ENCODE results near the gene TMEM217.

Gene TMEM217

GRCh38 chr6:37262446-37263026, 4.6 kb upstream of the TMEM217 start:
- Histone ChIP-seq H3K27ac (ENCODE audit: low read length) (no peak overlapping the region), H3K4me2 (ENCODE audit: low read depth, low read length) (no peak overlapping the region), H3K36me3 (replicated peaks; ENCODE audit: insufficient read depth, low read length) (no peaks in the 10 kb centered on the region), H3K27me3 (replicated peaks; ENCODE audit: insufficient read depth, low read length) (no peaks in the 10 kb centered on the region), H3K79me2 (ENCODE audit: low read length) (peaks cover 48% of the 10 kb centered on the region), H3K9ac (ENCODE audit: low read length) (no peak overlapping the region), H3F3A (ENCODE audit: insufficient read depth, low read length) (peaks cover 11% of the 10 kb centered on the region), H3K4me3 (ENCODE audit: low read length) (no peak overlapping the region), H3K4me1 (ENCODE audit: low read length) (peaks cover 18% of the 10 kb centered on the region), H3K9me2 (replicated peaks; ENCODE audit: insufficient read depth, low read length) (no peaks in the 10 kb centered on the region), H3K9me3 (replicated peaks; ENCODE audit: insufficient read depth, low read length) (no peaks in the 10 kb centered on the region), H4K20me1 (ENCODE audit: insufficient read depth, low read length) (no peaks in the 10 kb centered on the region), H2AFZ (ENCODE audit: low read length) (no peak overlapping the region)
- no peak for DNase-seq
- TF ChIP-seq CTCF (IDR thresholded peaks at IDR 0.05; ENCODE audit: low read length): no peak
- TF ChIP-seq EZH2phosphoT487 (IDR thresholded peaks at IDR 0.05; ENCODE audit: low read length): no peak
- no peak for TF ChIP-seq EZH2 (optimal IDR thresholded peaks at IDR 0.05; ENCODE audit: low read depth, low read length)

- Histone ChIP-seq H3K4me2 (ENCODE audit: low read depth, low read length) (no peak overlapping the region), H4K20me1 (ENCODE audit: insufficient read depth, low read length) (no peaks in the 10 kb centered on the region), H3K4me1 (ENCODE audit: low read length) (peaks cover 23% of the 10 kb centered on the region), H3K4me3 (ENCODE audit: low read length) (no peak overlapping the region), H3K9me2 (replicated peaks; ENCODE audit: insufficient read depth, low read length) (no peaks in the 10 kb centered on the region), H3K9me3 (replicated peaks; ENCODE audit: insufficient read depth, low read length) (no peaks in the 10 kb centered on the region), H2AFZ (ENCODE audit: low read length) (no peak overlapping the region), H3K79me2 (ENCODE audit: low read length) (peaks cover 48% of the 10 kb centered on the region), H3K9ac (ENCODE audit: low read length) (no peak overlapping the region), H3K27me3 (replicated peaks; ENCODE audit: insufficient read depth, low read length) (no peaks in the 10 kb centered on the region), H3F3A (ENCODE audit: insufficient read depth, low read length) (peaks cover 11% of the 10 kb centered on the region), H3K27ac (ENCODE audit: low read length) (no peak overlapping the region), H3K36me3 (replicated peaks; ENCODE audit: insufficient read depth, low read length) (no peaks in the 10 kb centered on the region)
- no peak for TF ChIP-seq EZH2 (optimal IDR thresholded peaks at IDR 0.05; ENCODE audit: low read depth, low read length)
- no peak for TF ChIP-seq CTCF (IDR thresholded peaks at IDR 0.05; ENCODE audit: low read length)
- no peak for TF ChIP-seq EZH2phosphoT487 (IDR thresholded peaks at IDR 0.05; ENCODE audit: low read length)
- no peak for DNase-seq
Measured at GRCh38 chr6:37261198-37261597, 3.3 kb upstream of the TMEM217 start.

GRCh38 chr6:37260444-37260843, 2.5 kb upstream of the TMEM217 start:
- peaks cover 11% of the 10 kb centered on the region for H3F3A ChIP-seq (ENCODE audit: insufficient read depth, low read length)
- H3K9ac ChIP-seq (ENCODE audit: low read length): no peak overlapping the region
- TF ChIP-seq EZH2 (optimal IDR thresholded peaks at IDR 0.05; ENCODE audit: low read depth, low read length) (no peak), EZH2phosphoT487 (IDR thresholded peaks at IDR 0.05; ENCODE audit: low read length) (no peak), CTCF (IDR thresholded peaks at IDR 0.05; ENCODE audit: low read length) (no peak)
- no peak for DNase-seq
- no peaks in the 10 kb centered on the region for H4K20me1 ChIP-seq (ENCODE audit: insufficient read depth, low read length)
- no peaks in the 10 kb centered on the region for H3K9me3 ChIP-seq (replicated peaks; ENCODE audit: insufficient read depth, low read length)
- H3K4me1 ChIP-seq (ENCODE audit: low read length): peaks cover 23% of the 10 kb centered on the region
- peaks cover 48% of the 10 kb centered on the region for H3K79me2 ChIP-seq (ENCODE audit: low read length)
- no peak overlapping the region for H3K4me3 ChIP-seq (ENCODE audit: low read length)
- no peaks in the 10 kb centered on the region for H3K9me2 ChIP-seq (replicated peaks; ENCODE audit: insufficient read depth, low read length)
- H3K27me3 ChIP-seq (replicated peaks; ENCODE audit: insufficient read depth, low read length): no peaks in the 10 kb centered on the region
- H3K27ac ChIP-seq (ENCODE audit: low read length): peak overlapping the region; percentile 17; the same call in 1 of the 2 replicates
- H3K4me2 ChIP-seq (ENCODE audit: low read depth, low read length): peak overlapping the region; percentile 32; the same call in 1 of the 2 replicates
- no peaks in the 10 kb centered on the region for H3K36me3 ChIP-seq (replicated peaks; ENCODE audit: insufficient read depth, low read length)
- no peak overlapping the region for H2AFZ ChIP-seq (ENCODE audit: low read length)

Measured in MM.1S (cell line).